SU-DHL-6 (cell line): ENCODE results near the gene ZNF320.

Experiments used
- H2AFZ ChIP-seq: fragments of 200-600 bp; sonication (generic); 2 replicates; pipeline ENCODE4 v1.6.1; 2014; ENCODE audit warnings: low read depth, mild to moderate bottlenecking, moderate library complexity, mixed read lengths, antibody characterized with exemption, low read length; ENCODE audit not compliant: severe bottlenecking
- H3F3A ChIP-seq: fragments of 200-600 bp; shearing (Covaris generic); 2 replicates; pipeline ENCODE4 v1.6.0; 2016; ENCODE audit warnings: antibody characterized with exemption, mild to moderate bottlenecking; ENCODE audit not compliant: insufficient read depth
- H3K27ac ChIP-seq: fragments of 200-600 bp; sonication (generic); 2 replicates; pipeline ENCODE4 v1.5.1; 2016; ENCODE audit warnings: low read depth, mild to moderate bottlenecking, low read length, moderate library complexity, mixed read lengths
- H3K27me3 ChIP-seq: fragments of 200-600 bp; sonication (generic), shearing (Covaris generic); 2 replicates; pipeline ENCODE4 v1.6.0; 2014; ENCODE audit warnings: mild to moderate bottlenecking, low read length
- H3K36me3 ChIP-seq: fragments of 200-600 bp; sonication (generic); 2 replicates; pipeline ENCODE4 v1.6.1; 2014; ENCODE audit warnings: mild to moderate bottlenecking, low read length, mixed read lengths
- H3K4me2 ChIP-seq: fragments of 300-600, 200-600 bp; shearing (Covaris generic), sonication (generic); 2 replicates; pipeline ENCODE4 v1.6.0; 2014; ENCODE audit warnings: low read length, low read depth, mild to moderate bottlenecking; ENCODE audit not compliant: poor library complexity, severe bottlenecking
- H3K4me3 ChIP-seq: fragments of 200-600 bp; sonication (generic); 2 replicates; pipeline ENCODE4 v1.5.1; 2014; ENCODE audit warnings: antibody characterized with exemption, low read length, mild to moderate bottlenecking, mixed read lengths; ENCODE audit not compliant: insufficient read depth, poor library complexity, severe bottlenecking
- H3K79me2 ChIP-seq: fragments of 200-600 bp; sonication (generic); 2 replicates; pipeline ENCODE4 v1.6.1; 2014; ENCODE audit warnings: mild to moderate bottlenecking, low read length, moderate library complexity; ENCODE audit not compliant: insufficient read depth
- H3K9ac ChIP-seq: fragments of 200-600 bp; sonication (generic); 2 replicates; pipeline ENCODE4 v1.7.0; 2014; ENCODE audit warnings: mild to moderate bottlenecking, low read length
- H3K9me2 ChIP-seq: fragments of 200-600 bp; sonication (generic); replicated peaks from 2 replicates; pipeline ENCODE4 v1.6.1; 2014; ENCODE audit warnings: low read length; ENCODE audit not compliant: insufficient read depth
- H3K9me3 ChIP-seq: fragments of 200-600 bp; sonication (generic); 2 replicates; pipeline ENCODE4 v1.6.1; 2014; ENCODE audit warnings: low read length, mixed read lengths; ENCODE audit not compliant: insufficient read depth
- H4K20me1 ChIP-seq: fragments of 200-600 bp; sonication (generic); 2 replicates; pipeline ENCODE4 v1.6.1; 2014; ENCODE audit warnings: low read depth, mild to moderate bottlenecking, antibody characterized with exemption, low read length, moderate library complexity, mixed read lengths
- EZH2phosphoT487 ChIP-seq: fragments of 200-600 bp; sonication (generic), shearing (Covaris generic); conservative IDR thresholded peaks from 2 replicates; pipeline ENCODE4 v1.6.1; 2018; ENCODE audit warnings: mild to moderate bottlenecking, antibody characterized with exemption, low read length, moderate library complexity, mixed read lengths
- TF ChIP-seq, protein P1 (sequence below): fragments of 200-600 bp; sonication (generic); IDR thresholded peaks from one replicate; pipeline ENCODE4 v1.5.1; 2017; ENCODE audit warnings: antibody characterized with exemption, mild to moderate bottlenecking, low read length, moderate library complexity; ENCODE audit not compliant: insufficient read depth, poor library complexity, severe bottlenecking

The ZNF320 gene

GRCh38 chr19:52923778-52924593 lies 26.6 kb upstream of the ZNF320 start:
- 0 out of 2 replicates have a peak overlapping the region, but pooled peaks have one; percentile 10 for H3K27ac ChIP-seq
- peak overlapping the region; percentile 56 for H3K4me2 ChIP-seq
- peak overlapping the region; percentile 77 for H3K9ac ChIP-seq

DNA sequence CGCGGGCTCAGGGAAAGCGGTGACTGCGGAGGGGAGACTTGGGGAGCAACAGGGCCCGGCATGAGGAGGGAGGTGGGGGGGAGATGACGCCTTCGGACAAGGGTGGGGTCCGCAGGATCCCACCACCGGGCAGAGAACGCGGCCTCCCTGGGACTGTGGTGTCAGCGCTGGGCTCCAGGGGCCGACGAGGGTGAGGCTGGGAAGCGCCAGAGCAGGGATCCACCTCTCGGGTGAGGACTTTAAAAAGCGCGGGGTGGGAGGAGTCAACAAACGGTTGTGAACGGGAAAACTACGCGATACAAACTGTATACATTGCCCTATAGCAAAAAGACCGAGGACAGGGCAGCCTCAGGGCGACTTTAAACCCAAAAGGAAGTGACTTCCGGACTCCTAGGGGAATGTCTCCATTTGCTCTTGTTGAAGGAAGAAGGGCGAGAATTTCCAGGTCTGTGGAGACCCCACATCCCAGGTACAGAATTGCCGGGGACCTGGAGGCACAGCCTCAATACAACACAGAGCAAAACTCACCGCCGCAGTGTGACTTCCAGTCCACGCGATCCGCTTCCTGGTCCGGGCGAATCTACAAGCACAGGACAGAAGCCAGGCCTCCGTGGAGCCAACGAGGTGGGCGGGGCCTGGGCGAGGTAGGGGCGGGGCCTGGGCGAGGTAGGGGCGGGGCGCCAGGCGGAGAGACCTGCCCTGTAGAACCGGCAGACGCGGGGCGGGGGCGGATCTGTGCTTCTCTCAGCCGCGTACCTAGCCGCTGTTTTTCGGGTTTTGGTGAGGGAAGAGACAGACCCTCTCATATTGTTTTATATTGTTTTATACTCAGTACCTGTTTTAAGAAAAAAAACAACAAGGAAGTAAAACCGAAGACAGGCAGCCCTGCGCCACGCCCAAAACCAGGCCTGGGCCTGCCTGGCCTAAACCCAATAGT lies 25.7 kb upstream of the ZNF320 start, which contains the start of gene ZNF888:
Gene ZNF888, minus strand, starts transcription at position 588 of the 937 bp plus-strand sequence. CDS start 5,555 bp downstream, outside the sequence.
- peaks cover 12% of the 10 kb centered on the region; the same call in 1 of the 2 replicates for H3K79me2 ChIP-seq
- no peaks in the 10 kb centered on the region for H3K9me2 ChIP-seq
- H3K4me2 ChIP-seq, result peak within 1 kb of the TSS; percentile 56
- peaks cover 8% of the 10 kb centered on the region; the same call in 1 of the 2 replicates for H3F3A ChIP-seq
- no peaks in the 10 kb centered on the region for H3K9me3 ChIP-seq
- H2AFZ ChIP-seq, result peak within 1 kb of the TSS; percentile 62
- TF ChIP-seq EZH2phosphoT487, result no peak
- TF ChIP-seq, protein P1, sequence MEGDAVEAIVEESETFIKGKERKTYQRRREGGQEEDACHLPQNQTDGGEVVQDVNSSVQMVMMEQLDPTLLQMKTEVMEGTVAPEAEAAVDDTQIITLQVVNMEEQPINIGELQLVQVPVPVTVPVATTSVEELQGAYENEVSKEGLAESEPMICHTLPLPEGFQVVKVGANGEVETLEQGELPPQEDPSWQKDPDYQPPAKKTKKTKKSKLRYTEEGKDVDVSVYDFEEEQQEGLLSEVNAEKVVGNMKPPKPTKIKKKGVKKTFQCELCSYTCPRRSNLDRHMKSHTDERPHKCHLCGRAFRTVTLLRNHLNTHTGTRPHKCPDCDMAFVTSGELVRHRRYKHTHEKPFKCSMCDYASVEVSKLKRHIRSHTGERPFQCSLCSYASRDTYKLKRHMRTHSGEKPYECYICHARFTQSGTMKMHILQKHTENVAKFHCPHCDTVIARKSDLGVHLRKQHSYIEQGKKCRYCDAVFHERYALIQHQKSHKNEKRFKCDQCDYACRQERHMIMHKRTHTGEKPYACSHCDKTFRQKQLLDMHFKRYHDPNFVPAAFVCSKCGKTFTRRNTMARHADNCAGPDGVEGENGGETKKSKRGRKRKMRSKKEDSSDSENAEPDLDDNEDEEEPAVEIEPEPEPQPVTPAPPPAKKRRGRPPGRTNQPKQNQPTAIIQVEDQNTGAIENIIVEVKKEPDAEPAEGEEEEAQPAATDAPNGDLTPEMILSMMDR, result no peak
- peak within 1 kb of the TSS; percentile 88 for H3K4me3 ChIP-seq
- H3K27ac ChIP-seq, result peak within 1 kb of the TSS; percentile 67
- no peaks in the 10 kb centered on the region for H3K27me3 ChIP-seq
- H4K20me1 ChIP-seq, result no peaks in the 10 kb centered on the region
- no peaks in the 10 kb centered on the region for H3K36me3 ChIP-seq
- peak within 1 kb of the TSS; percentile 77 for H3K9ac ChIP-seq

More at GRCh38 chr19:52923778-52924593, 26.6 kb upstream of the ZNF320 start:
- Histone ChIP-seq H3K79me2 (peaks cover 12% of the 10 kb centered on the region; the same call in 1 of the 2 replicates), H3K9me3 (no peaks in the 10 kb centered on the region), H3K9me2 (no peaks in the 10 kb centered on the region), H3K4me3 (peak overlapping the region; percentile 88), H3F3A (peaks cover 8% of the 10 kb centered on the region; the same call in 1 of the 2 replicates), H4K20me1 (no peaks in the 10 kb centered on the region), H3K36me3 (0 out of 2 replicates have a peak, but pooled peaks cover 7% of the 10 kb centered on the region), H2AFZ (peak overlapping the region; percentile 62), H3K27me3 (no peaks in the 10 kb centered on the region)
- TF ChIP-seq, protein P1, result no peak
- no peak for TF ChIP-seq EZH2phosphoT487

GRCh38 chr19:52917531-52917930 lies 20.1 kb upstream of the ZNF320 start:
- no peak overlapping the region for H3K4me3 ChIP-seq
- H3K27ac ChIP-seq, result no peak overlapping the region
- H4K20me1 ChIP-seq, result no peaks in the 10 kb centered on the region
- TF ChIP-seq, protein P1, result no peak
- no peak for TF ChIP-seq EZH2phosphoT487
- H2AFZ ChIP-seq, result no peak overlapping the region
- peaks cover 3% of the 10 kb centered on the region; the same call in 1 of the 2 replicates for H3K36me3 ChIP-seq
- no peak overlapping the region for H3K9ac ChIP-seq
- no peaks in the 10 kb centered on the region for H3K9me3 ChIP-seq
- H3K4me2 ChIP-seq, result no peak overlapping the region
- H3K79me2 ChIP-seq, result peaks cover 10% of the 10 kb centered on the region; the same call in 1 of the 2 replicates
- H3K9me2 ChIP-seq, result no peaks in the 10 kb centered on the region
- H3K27me3 ChIP-seq, result no peaks in the 10 kb centered on the region
- H3F3A ChIP-seq, result no peaks in the 10 kb centered on the region
